ENCODE results near the gene ERGIC1.
A peak's percentile ranks its signal among the peaks of the same experiment; 100 is the strongest.

The ERGIC1 gene

DNA sequence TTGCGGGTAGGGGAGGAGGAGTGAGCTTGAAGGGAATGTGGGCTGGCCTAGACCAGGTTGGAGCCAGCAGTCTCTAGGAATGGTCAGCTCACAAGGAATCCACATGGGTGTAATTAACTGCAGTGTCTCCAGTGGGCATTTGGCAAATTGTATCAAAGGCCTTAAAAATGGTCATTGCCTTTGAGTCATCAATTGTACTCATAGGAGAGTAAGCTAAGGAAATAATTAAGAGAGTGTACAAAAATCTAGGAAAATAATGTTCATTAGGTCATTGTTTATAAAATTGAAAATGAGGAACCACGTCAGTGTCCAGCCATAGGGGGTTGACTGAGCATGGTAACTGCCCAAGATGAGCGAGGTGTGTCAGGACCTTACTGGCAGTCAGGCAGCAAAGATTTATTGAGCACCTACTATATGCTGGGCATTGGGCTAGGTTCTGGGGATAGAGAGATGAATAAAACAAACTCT, 95.4 kb downstream of the ERGIC1 start:
- H3K4me3 ChIP-seq (replicated peaks; ENCODE audit: low read depth, low read length) = no peak overlapping the region
- no peak for DNase-seq (ENCODE audit: extremely low read depth, low read depth)
- TF ChIP-seq, protein P1, sequence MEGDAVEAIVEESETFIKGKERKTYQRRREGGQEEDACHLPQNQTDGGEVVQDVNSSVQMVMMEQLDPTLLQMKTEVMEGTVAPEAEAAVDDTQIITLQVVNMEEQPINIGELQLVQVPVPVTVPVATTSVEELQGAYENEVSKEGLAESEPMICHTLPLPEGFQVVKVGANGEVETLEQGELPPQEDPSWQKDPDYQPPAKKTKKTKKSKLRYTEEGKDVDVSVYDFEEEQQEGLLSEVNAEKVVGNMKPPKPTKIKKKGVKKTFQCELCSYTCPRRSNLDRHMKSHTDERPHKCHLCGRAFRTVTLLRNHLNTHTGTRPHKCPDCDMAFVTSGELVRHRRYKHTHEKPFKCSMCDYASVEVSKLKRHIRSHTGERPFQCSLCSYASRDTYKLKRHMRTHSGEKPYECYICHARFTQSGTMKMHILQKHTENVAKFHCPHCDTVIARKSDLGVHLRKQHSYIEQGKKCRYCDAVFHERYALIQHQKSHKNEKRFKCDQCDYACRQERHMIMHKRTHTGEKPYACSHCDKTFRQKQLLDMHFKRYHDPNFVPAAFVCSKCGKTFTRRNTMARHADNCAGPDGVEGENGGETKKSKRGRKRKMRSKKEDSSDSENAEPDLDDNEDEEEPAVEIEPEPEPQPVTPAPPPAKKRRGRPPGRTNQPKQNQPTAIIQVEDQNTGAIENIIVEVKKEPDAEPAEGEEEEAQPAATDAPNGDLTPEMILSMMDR (IDR thresholded peaks at IDR 0.05; ENCODE audit: low read depth, low read length, missing control alignments) = no peak

DNA sequence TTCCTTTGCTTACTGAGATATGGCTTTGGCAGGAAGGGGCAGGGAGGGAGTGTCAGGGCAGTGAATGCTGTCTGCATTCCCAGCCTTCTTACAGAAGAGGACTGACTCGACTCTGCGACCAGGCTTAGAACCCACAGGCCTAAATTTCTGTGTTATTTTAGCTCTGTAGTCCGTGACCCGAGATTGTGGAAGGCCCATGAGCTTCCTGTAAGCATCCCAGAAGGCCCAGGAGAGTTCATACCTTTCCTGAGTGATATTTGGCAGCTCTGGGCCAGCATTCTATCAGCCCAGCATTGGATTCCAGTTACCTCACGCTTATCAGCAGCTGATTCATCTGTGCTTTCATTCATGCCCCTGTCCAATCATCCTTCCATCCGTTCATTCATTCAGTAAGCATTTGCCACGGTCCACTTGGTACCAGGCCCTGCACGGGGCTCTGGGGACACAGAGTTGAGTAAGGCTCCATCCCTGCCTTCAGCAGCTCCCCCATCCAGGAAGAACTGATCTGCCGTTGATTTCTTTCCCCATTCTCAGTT, 97.0 kb downstream of the ERGIC1 start:
- TF ChIP-seq, protein P1 (IDR thresholded peaks at IDR 0.05; ENCODE audit: low read depth, low read length, missing control alignments) = no peak
- no peak overlapping the region for H3K4me3 ChIP-seq (replicated peaks; ENCODE audit: low read depth, low read length)
- DNase-seq (ENCODE audit: extremely low read depth, low read depth) = no peak

DNA sequence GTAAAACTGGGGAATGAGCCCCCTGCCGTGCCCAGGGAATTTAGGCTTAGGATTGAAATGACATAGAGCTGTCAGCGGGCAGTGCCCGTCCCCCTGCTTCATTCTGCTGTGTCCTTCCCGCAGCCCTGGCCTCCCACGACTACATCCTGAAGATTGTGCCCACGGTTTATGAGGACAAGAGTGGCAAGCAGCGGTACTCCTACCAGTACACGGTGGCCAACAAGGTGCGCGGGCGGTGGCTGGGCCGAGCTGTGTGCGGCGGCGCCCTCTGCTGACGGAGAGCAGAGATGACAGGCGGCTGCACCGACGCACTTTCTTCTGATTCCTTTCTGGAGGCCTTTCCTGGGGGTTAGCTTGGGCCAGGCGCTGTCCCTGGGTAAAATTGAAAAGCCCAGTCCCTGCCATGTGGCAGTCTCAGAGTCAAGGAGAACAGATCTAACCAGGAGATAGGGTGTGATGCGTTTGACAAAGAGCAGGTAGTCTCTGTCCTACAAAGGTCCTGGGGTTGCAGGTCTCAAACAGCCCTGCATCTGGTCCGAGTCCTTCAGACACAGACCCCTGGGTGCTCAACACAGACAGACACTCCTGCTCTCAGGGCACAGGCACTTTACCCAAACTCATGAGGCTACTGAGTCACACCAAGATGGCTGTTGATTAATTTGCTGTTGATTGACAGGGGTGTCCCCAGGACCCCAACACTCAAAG, 98.4 kb downstream of the ERGIC1 start:
- TF ChIP-seq, protein P1 (IDR thresholded peaks at IDR 0.05; ENCODE audit: low read depth, low read length, missing control alignments) = peak; percentile 92
- no peak overlapping the region for H3K4me3 ChIP-seq (replicated peaks; ENCODE audit: low read depth, low read length)
- DNase-seq (ENCODE audit: extremely low read depth, low read depth) = no peak

DNA sequence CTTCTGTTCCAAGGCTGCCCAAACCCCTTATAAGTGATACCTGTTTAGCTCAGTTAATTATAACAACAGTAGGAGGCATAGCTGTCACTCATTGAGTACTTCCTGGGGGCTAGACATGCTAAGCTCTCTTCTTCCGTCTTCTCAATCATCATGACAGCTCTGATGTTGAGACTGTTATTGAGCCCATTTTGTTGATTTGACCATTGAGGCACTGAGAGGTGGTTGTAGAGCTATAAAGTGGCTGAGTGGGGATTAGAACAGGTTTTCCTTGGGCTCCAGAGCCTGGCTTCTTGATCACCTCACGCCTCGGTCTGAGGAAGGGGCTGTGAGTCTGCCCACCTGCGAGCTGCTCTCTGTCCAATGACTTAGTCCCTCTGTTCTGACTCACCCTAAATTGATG, 99.2 kb downstream of the ERGIC1 start:
- TF ChIP-seq, protein P1 (IDR thresholded peaks at IDR 0.05; ENCODE audit: low read depth, low read length, missing control alignments) = no peak
- DNase-seq (ENCODE audit: extremely low read depth, low read depth) = no peak
- no peak overlapping the region for H3K4me3 ChIP-seq (replicated peaks; ENCODE audit: low read depth, low read length)

DNA sequence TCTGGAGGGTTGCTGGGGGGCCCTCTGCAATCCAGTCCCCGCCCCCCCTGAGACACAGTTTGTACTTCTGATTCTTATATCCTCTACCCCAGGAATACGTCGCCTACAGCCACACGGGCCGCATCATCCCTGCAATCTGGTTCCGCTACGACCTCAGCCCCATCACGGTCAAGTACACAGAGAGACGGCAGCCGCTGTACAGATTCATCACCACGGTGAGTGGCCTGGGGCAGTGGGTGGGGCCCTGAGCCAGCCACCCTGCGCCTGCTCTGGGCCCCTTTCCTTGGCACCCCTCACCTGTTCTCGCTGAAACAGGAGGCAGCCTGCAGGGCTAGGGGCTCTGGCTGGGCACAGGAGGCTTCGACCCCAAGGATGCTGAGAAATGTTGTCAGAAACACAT, 101.0 kb downstream of the ERGIC1 start:
- TF ChIP-seq, protein P1 (IDR thresholded peaks at IDR 0.05; ENCODE audit: low read depth, low read length, missing control alignments) = no peak
- no peak for DNase-seq (ENCODE audit: extremely low read depth, low read depth)
- no peak overlapping the region for H3K4me3 ChIP-seq (replicated peaks; ENCODE audit: low read depth, low read length)

DNA sequence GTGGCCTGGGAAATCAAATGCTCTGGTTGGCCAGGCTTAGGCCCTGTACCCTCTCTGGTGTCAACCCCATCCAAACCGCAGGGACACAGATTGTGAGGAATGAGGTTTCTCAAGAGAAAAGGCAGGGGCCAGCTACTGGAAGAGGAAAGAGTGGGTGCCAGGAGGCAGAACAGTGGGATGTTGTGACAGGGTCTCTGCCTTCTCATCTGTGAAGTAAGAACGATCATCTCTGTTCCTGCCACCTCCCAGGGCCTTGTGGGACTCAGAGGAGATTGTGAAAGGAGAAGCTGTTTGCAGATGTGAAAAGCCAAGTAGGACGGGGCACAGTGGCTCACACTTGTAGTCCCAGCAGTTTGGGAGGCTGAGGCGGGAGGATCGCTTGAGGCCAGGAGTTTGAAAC, 102.3 kb downstream of the ERGIC1 start:
- no peak overlapping the region for H3K4me3 ChIP-seq (replicated peaks; ENCODE audit: low read depth, low read length)
- DNase-seq (ENCODE audit: extremely low read depth, low read depth) = no peak
- TF ChIP-seq, protein P1 (IDR thresholded peaks at IDR 0.05; ENCODE audit: low read depth, low read length, missing control alignments) = no peak
